H9 (cell line): ENCODE measurements around the gene COL4A2. TPM values are rescaled to one million over a fixed set of nuclear protein-coding genes. Genes with fewer than 3 reads are reported as not detected.

Source experiments
- DNase-seq: peaks from one replicate; pipeline ENCODE4 v3.0.0-alpha.2; 2017
- H2AFZ ChIP-seq: one replicate; pipeline ENCODE4 v1.6.1; 2013; ENCODE audit warnings: mild to moderate bottlenecking, low read length, control low read depth, moderate library complexity
- H2AK5ac ChIP-seq: 2 replicates; pipeline ENCODE4 v1.6.1; 2013; ENCODE audit warnings: low read length, control low read depth, mixed read lengths; ENCODE audit not compliant: insufficient read length
- H2BK120ac ChIP-seq: one replicate; pipeline ENCODE4 v1.6.1; 2013; ENCODE audit warnings: low read depth, mild to moderate bottlenecking, low read length, control low read depth, inconsistent platforms; ENCODE audit not compliant: poor library complexity, severe bottlenecking
- H2BK12ac ChIP-seq: 2 replicates; pipeline ENCODE4 v1.6.1; 2013; ENCODE audit warnings: low read length, control low read depth, mixed read lengths, low read depth; ENCODE audit not compliant: insufficient read length
- H2BK15ac ChIP-seq: 2 replicates; pipeline ENCODE4 v1.6.1; 2013; ENCODE audit warnings: low read depth, low read length, control low read depth
- H2BK20ac ChIP-seq: one replicate; pipeline ENCODE4 v1.6.1; 2013; ENCODE audit warnings: low read depth, mild to moderate bottlenecking, low read length, control low read depth, inconsistent platforms; ENCODE audit not compliant: poor library complexity, severe bottlenecking
- H2BK5ac ChIP-seq: 2 replicates; pipeline ENCODE4 v1.6.1; 2013; ENCODE audit warnings: low read length, control low read depth, mixed read lengths; ENCODE audit not compliant: insufficient read length
- H3K14ac ChIP-seq: 2 replicates; pipeline ENCODE4 v1.6.1; 2013; ENCODE audit warnings: low read length, control low read depth; ENCODE audit not compliant: insufficient read depth
- H3K18ac ChIP-seq: 2 replicates; pipeline ENCODE4 v1.6.1; 2013; ENCODE audit warnings: low read depth, mild to moderate bottlenecking, mixed read lengths, low read length, control low read depth; ENCODE audit not compliant: insufficient read length
- H3K23ac ChIP-seq: 2 replicates; pipeline ENCODE4 v1.6.1; 2013; ENCODE audit warnings: low read length, control low read depth, mixed read lengths, low read depth; ENCODE audit not compliant: insufficient read length
- H3K23me2 ChIP-seq: 2 replicates; pipeline ENCODE4 v1.6.1; 2013; ENCODE audit warnings: low read depth, mild to moderate bottlenecking, mixed read lengths, low read length, control low read depth; ENCODE audit not compliant: insufficient read length, poor library complexity, severe bottlenecking
- H3K27ac ChIP-seq: 2 replicates; pipeline ENCODE4 v1.5.1; 2013; ENCODE audit warnings: low read length, control low read depth, mixed read lengths, low read depth; ENCODE audit not compliant: insufficient read length
- H3K27me3 ChIP-seq: 2 replicates; pipeline ENCODE4 v1.6.1; 2013; ENCODE audit warnings: low read length, control low read depth, inconsistent platforms; ENCODE audit not compliant: insufficient read depth
- H3K4ac ChIP-seq: 2 replicates; pipeline ENCODE4 v1.6.1; 2013; ENCODE audit warnings: low read depth, mild to moderate bottlenecking, control low read depth, inconsistent platforms, low read length, moderate library complexity
- H3K4me1 ChIP-seq: 2 replicates; pipeline ENCODE4 v1.6.1; 2013; ENCODE audit warnings: low read length, control low read depth, inconsistent platforms; ENCODE audit not compliant: insufficient read depth
- H3K4me2 ChIP-seq: 2 replicates; pipeline ENCODE4 v1.6.1; 2013; ENCODE audit warnings: low read length, control low read depth, mixed read lengths; ENCODE audit not compliant: insufficient read length, insufficient read depth
- H3K56ac ChIP-seq: 2 replicates; pipeline ENCODE4 v1.6.1; 2013; ENCODE audit warnings: low read depth, mild to moderate bottlenecking, mixed read lengths, low read length, control low read depth; ENCODE audit not compliant: insufficient read length
- H3K79me1 ChIP-seq: 2 replicates; pipeline ENCODE4 v1.6.1; 2013; ENCODE audit warnings: low read depth, mild to moderate bottlenecking, moderate library complexity, low read length, control low read depth, inconsistent platforms; ENCODE audit not compliant: insufficient read depth, poor library complexity, severe bottlenecking
- H3K79me2 ChIP-seq: 2 replicates; pipeline ENCODE4 v1.6.1; 2013; ENCODE audit warnings: low read length, control low read depth, inconsistent platforms; ENCODE audit not compliant: insufficient read depth
- H3K9ac ChIP-seq: 2 replicates; pipeline ENCODE4 v1.6.1; 2013; ENCODE audit warnings: low read length, control low read depth, mixed read lengths; ENCODE audit not compliant: insufficient read length; ENCODE audit errors: extremely low read depth
- H3K9me3 ChIP-seq: one replicate; pipeline ENCODE4 v1.6.1; 2013; ENCODE audit warnings: low read depth, low read length, inconsistent platforms; ENCODE audit not compliant: control insufficient read depth
- H3T11ph ChIP-seq: one replicate; pipeline ENCODE4 v1.6.1; 2013; ENCODE audit warnings: mild to moderate bottlenecking, low read length, control low read depth, inconsistent platforms
- H4K20me1 ChIP-seq: one replicate; pipeline ENCODE4 v1.6.1; 2013; ENCODE audit not compliant: control insufficient read depth, insufficient read length, insufficient read depth
- H4K5ac ChIP-seq: 2 replicates; pipeline ENCODE4 v1.6.1; 2013; ENCODE audit warnings: low read depth, mild to moderate bottlenecking, mixed read lengths, low read length, control low read depth; ENCODE audit not compliant: insufficient read length
- H4K8ac ChIP-seq: replicated peaks from 2 replicates; pipeline ENCODE4 v1.6.1; 2013; ENCODE audit warnings: low read length, control low read depth, mixed read lengths, low read depth; ENCODE audit not compliant: insufficient read length
- H4K91ac ChIP-seq: 2 replicates; pipeline ENCODE4 v1.6.1; 2013; ENCODE audit warnings: low read depth, mild to moderate bottlenecking, moderate library complexity, mixed read lengths, low read length, control low read depth; ENCODE audit not compliant: insufficient read length
- H3K27ac Mint-ChIP-seq, 3 experiments: 2 replicates in 2 of 3; 3 replicates in 1 of 3; pipeline ENCODE4 v1.8.0; 2020 to 2021; ENCODE audit warnings: mixed read lengths in 3 of 3, mild to moderate bottlenecking in 1 of 3, moderate library complexity in 1 of 3
- H3K27me3 Mint-ChIP-seq: 2 replicates; pipeline ENCODE4 v1.8.0; 2021; ENCODE audit warnings: low read depth, mild to moderate bottlenecking, moderate library complexity, mixed read lengths
- H3K36me3 Mint-ChIP-seq, 3 experiments: 2 replicates in 2 of 3; 3 replicates in 1 of 3; pipeline ENCODE4 v1.8.0; 2020 to 2021; ENCODE audit warnings: low read depth in 3 of 3, mixed read lengths in 3 of 3; ENCODE audit not compliant: insufficient read depth in 1 of 3
- H3K4me1 Mint-ChIP-seq, 2 experiments: 2 replicates each; pipeline ENCODE4 v1.8.0; 2020; ENCODE audit warnings: mixed read lengths in 2 of 2
- H3K4me3 Mint-ChIP-seq, 2 experiments: 2 replicates in 1 of 2; 3 replicates in 1 of 2; pipeline ENCODE4 v1.8.0; 2020 to 2021; ENCODE audit warnings: mild to moderate bottlenecking in 2 of 2, mixed read lengths in 2 of 2, moderate library complexity in 1 of 2
- H3K9me3 Mint-ChIP-seq, 2 experiments: 2 replicates in 1 of 2; 3 replicates in 1 of 2; pipeline ENCODE4 v1.8.0; 2020; ENCODE audit warnings: mild to moderate bottlenecking in 2 of 2, mixed read lengths in 2 of 2, moderate library complexity in 1 of 2
- CTCF ChIP-seq: fragments of 200-600 bp; sonication (generic); conservative IDR thresholded peaks from 3 replicates; pipeline ENCODE4 v1.8.0; 2021; ENCODE audit warnings: antibody characterized with exemption, mild to moderate bottlenecking
- total RNA-seq: library from RNA; stranded (reverse); gene quantifications from 2 replicates; pipeline ENCODE4 v1.2.1, GENCODE V29; 2021

COL4A2 gene
- total RNA-seq, 1 experiment from 2014 or later, result 76.5 TPM

DNA sequence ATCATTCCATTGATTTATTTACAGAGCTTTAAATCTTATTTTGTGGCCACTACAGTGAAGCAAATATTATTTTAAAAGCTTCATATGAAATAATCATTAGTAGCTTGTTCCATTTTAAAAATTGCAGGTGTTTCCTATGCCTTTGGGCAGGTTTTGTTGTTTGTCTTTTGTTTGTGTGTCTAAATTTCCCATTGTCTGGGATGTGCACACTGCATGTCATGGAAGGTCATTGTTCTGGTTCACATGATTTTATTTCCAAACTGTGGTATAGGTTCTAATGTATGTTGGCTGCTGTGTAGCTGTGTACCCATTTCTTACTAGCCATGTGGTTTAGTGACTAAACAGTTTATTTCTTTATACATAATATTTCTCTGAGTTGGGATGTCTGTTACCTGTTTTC, 65.6 kb downstream of the COL4A2 start:
- H3K27ac Mint-ChIP-seq, result no peak overlapping the region

More for the DNA sequence above, 65.6 kb downstream of the COL4A2 start:
- no peak overlapping the region for H3K23ac ChIP-seq
- H3K4me3 Mint-ChIP-seq, result no peak overlapping the region
- no peaks in the 10 kb centered on the region for H3K9me3 Mint-ChIP-seq
- TF ChIP-seq CTCF, result no peak
- H2BK20ac ChIP-seq, result no peak overlapping the region
- H3K79me1 ChIP-seq, result no peaks in the 10 kb centered on the region
- H3K36me3 Mint-ChIP-seq, result no peaks in the 10 kb centered on the region; a peak in 1 of 7 replicates
- H2AFZ ChIP-seq, result no peak overlapping the region
- H3K56ac ChIP-seq, result no peak overlapping the region
- no peak overlapping the region for H4K8ac ChIP-seq
- H3K79me2 ChIP-seq, result no peaks in the 10 kb centered on the region
- no peak overlapping the region for H3K4ac ChIP-seq
- H4K20me1 ChIP-seq, result no peaks in the 10 kb centered on the region
- no peak overlapping the region for H2BK5ac ChIP-seq
- no peaks in the 10 kb centered on the region for H3K27me3 ChIP-seq
- no peak overlapping the region for H3K14ac ChIP-seq
- H4K5ac ChIP-seq, result no peak overlapping the region
- H3T11ph ChIP-seq, result no peak overlapping the region
- no peak overlapping the region for H2BK15ac ChIP-seq
- no peak overlapping the region for H3K4me2 ChIP-seq
- DNase-seq, result no peak
- no peak overlapping the region for H3K18ac ChIP-seq
- H3K27me3 Mint-ChIP-seq, result no peaks in the 10 kb centered on the region; the same call in none of the 2 replicates
- no peak overlapping the region for H2AK5ac ChIP-seq
- no peaks in the 10 kb centered on the region for H3K9me3 ChIP-seq
- H3K23me2 ChIP-seq, result no peaks in the 10 kb centered on the region
- H3K27ac ChIP-seq, result no peak overlapping the region
- no peak overlapping the region for H4K91ac ChIP-seq
- H3K4me1 Mint-ChIP-seq, result peaks cover 7 to 9% of the 10 kb centered on the region in 2 experiments
- no peak overlapping the region for H2BK120ac ChIP-seq
- no peaks in the 10 kb centered on the region for H3K4me1 ChIP-seq
- no peak overlapping the region for H3K9ac ChIP-seq
- H2BK12ac ChIP-seq, result no peak overlapping the region
